Hepatocyte (in vitro differentiated cells): ENCODE measurements around the gene TBCEL. TPM values are rescaled to one million over a fixed set of nuclear protein-coding genes. Genes with fewer than 3 reads are reported as not detected.

ENCODE experiments used
- DNase-seq: peaks from one replicate; pipeline ENCODE4 v3.0.0-alpha.2; 2016; ENCODE audit warnings: low spot score
- H2AFZ ChIP-seq: fragments of 200-600 bp; sonication (generic); 2 replicates; pipeline ENCODE4 v1.6.0; 2016; ENCODE audit warnings: antibody characterized with exemption, mild to moderate bottlenecking
- H3K27ac ChIP-seq: fragments of 200-600 bp; sonication (generic); 2 replicates; pipeline ENCODE4 v1.5.1; 2016; ENCODE audit warnings: mild to moderate bottlenecking
- H3K27me3 ChIP-seq: fragments of 200-600 bp; sonication (generic); 2 replicates; pipeline ENCODE4 v1.6.1; 2016
- H3K36me3 ChIP-seq: fragments of 200-600 bp; sonication (generic); replicated peaks from 2 replicates; pipeline ENCODE4 v1.5.1; 2016; ENCODE audit warnings: low read depth; ENCODE audit not compliant: insufficient read depth
- H3K4me1 ChIP-seq: fragments of 200-600 bp; sonication (generic); 2 replicates; pipeline ENCODE4 v1.5.1; 2016; ENCODE audit warnings: mild to moderate bottlenecking, moderate library complexity; ENCODE audit not compliant: insufficient read depth
- H3K4me2 ChIP-seq: fragments of 200-600 bp; sonication (generic); 2 replicates; pipeline ENCODE4 v1.6.0; 2016
- H3K4me3 ChIP-seq: fragments of 200-600 bp; sonication (generic); 2 replicates; pipeline ENCODE4 v1.5.1; 2016; ENCODE audit warnings: mild to moderate bottlenecking
- H3K79me2 ChIP-seq: fragments of 200-600 bp; sonication (generic); 2 replicates; pipeline ENCODE4 v1.6.0; 2017; ENCODE audit warnings: mild to moderate bottlenecking
- H3K9me2 ChIP-seq: fragments of 200-600 bp; sonication (generic); replicated peaks from 2 replicates; pipeline ENCODE4 v1.6.0; 2017; ENCODE audit warnings: mild to moderate bottlenecking; ENCODE audit not compliant: insufficient read depth
- H3K9me3 ChIP-seq: fragments of 200-600 bp; sonication (generic); 2 replicates; pipeline ENCODE4 v1.5.1; 2016; ENCODE audit warnings: low read depth, mild to moderate bottlenecking
- H4K20me1 ChIP-seq: fragments of 200-600 bp; sonication (generic); 2 replicates; pipeline ENCODE4 v1.6.0; 2016; ENCODE audit warnings: mild to moderate bottlenecking; ENCODE audit not compliant: insufficient read depth, poor library complexity, severe bottlenecking
- EZH2 ChIP-seq: fragments of 200-600 bp; sonication (generic); IDR thresholded peaks from 2 replicates; pipeline ENCODE4 v1.6.1; 2016; ENCODE audit warnings: antibody characterized with exemption, mild to moderate bottlenecking, borderline replicate concordance
- EZH2phosphoT487 ChIP-seq: fragments of 200-600 bp; sonication (generic); IDR thresholded peaks from one replicate; pipeline ENCODE4 v1.6.1; 2018; ENCODE audit warnings: antibody characterized with exemption, mild to moderate bottlenecking, low read depth, moderate library complexity; ENCODE audit not compliant: unreplicated experiment, severe bottlenecking
- WGBS: methylation state at CpG from one replicate; pipeline ENCODE4 v1.1.6; 2016; ENCODE audit warnings: low lambda C conversion rate; ENCODE audit errors: missing lambda C conversion rate; 5-methylcytosine and 5-hydroxymethylcytosine counted together
- polyA plus RNA-seq: library from polyadenylated mRNA; unstranded; fragments of >200 nt; fragmentation: Nextera tagmentation; extraction: Ambion mirVana; gene quantifications from 2 replicates; pipeline ENCODE4 v1.2.1, GENCODE V29; 2016
- total RNA-seq: library from RNA; depleted of rRNA; stranded (reverse); fragments of >200 nt; gene quantifications from 2 replicates; pipeline ENCODE4 v1.2.3, GENCODE V29; 2014
- TF ChIP-seq, protein P1 (sequence below): fragments of 200-600 bp; sonication (generic); IDR thresholded peaks from 2 replicates; pipeline ENCODE4 v1.5.1; 2016; ENCODE audit warnings: antibody characterized with exemption, mild to moderate bottlenecking; ENCODE audit not compliant: poor library complexity

The TBCEL gene
- total and polyA plus RNA-seq, 2 experiments from 2014 or later, result 7.2 to 19.3 TPM

DNA sequence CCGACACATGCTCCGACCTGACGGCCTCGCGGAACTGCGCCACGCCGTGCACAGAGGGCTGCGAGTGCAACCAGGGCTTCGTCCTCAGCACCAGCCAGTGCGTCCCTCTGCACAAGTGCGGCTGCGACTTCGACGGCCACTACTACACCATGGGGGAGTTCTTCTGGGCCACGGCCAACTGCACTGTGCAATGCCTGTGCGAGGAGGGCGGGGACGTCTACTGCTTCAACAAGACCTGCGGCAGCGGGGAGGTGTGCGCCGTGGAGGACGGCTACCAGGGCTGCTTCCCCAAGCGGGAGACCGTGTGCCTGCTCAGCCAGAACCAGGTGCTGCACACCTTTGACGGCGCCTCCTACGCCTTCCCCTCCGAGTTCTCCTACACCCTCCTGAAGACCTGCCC is 103.9 kb downstream of the TBCEL start:
- Histone ChIP-seq H3K9me2 (no peaks in the 10 kb centered on the region), H2AFZ (no peak overlapping the region), H3K79me2 (no peaks in the 10 kb centered on the region), H3K36me3 (no peaks in the 10 kb centered on the region), H3K27ac (no peak overlapping the region), H3K4me2 (no peak overlapping the region), H3K27me3 (no peaks in the 10 kb centered on the region), H3K9me3 (no peaks in the 10 kb centered on the region), H3K4me1 (no peaks in the 10 kb centered on the region), H3K4me3 (no peak overlapping the region), H4K20me1 (no peaks in the 10 kb centered on the region)
- TF ChIP-seq EZH2, result no peak
- TF ChIP-seq, protein P1, sequence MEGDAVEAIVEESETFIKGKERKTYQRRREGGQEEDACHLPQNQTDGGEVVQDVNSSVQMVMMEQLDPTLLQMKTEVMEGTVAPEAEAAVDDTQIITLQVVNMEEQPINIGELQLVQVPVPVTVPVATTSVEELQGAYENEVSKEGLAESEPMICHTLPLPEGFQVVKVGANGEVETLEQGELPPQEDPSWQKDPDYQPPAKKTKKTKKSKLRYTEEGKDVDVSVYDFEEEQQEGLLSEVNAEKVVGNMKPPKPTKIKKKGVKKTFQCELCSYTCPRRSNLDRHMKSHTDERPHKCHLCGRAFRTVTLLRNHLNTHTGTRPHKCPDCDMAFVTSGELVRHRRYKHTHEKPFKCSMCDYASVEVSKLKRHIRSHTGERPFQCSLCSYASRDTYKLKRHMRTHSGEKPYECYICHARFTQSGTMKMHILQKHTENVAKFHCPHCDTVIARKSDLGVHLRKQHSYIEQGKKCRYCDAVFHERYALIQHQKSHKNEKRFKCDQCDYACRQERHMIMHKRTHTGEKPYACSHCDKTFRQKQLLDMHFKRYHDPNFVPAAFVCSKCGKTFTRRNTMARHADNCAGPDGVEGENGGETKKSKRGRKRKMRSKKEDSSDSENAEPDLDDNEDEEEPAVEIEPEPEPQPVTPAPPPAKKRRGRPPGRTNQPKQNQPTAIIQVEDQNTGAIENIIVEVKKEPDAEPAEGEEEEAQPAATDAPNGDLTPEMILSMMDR, result no peak
- 96% methylated on average over 29 of the region's 30 CpGs for WGBS
- no peak for DNase-seq

DNA sequence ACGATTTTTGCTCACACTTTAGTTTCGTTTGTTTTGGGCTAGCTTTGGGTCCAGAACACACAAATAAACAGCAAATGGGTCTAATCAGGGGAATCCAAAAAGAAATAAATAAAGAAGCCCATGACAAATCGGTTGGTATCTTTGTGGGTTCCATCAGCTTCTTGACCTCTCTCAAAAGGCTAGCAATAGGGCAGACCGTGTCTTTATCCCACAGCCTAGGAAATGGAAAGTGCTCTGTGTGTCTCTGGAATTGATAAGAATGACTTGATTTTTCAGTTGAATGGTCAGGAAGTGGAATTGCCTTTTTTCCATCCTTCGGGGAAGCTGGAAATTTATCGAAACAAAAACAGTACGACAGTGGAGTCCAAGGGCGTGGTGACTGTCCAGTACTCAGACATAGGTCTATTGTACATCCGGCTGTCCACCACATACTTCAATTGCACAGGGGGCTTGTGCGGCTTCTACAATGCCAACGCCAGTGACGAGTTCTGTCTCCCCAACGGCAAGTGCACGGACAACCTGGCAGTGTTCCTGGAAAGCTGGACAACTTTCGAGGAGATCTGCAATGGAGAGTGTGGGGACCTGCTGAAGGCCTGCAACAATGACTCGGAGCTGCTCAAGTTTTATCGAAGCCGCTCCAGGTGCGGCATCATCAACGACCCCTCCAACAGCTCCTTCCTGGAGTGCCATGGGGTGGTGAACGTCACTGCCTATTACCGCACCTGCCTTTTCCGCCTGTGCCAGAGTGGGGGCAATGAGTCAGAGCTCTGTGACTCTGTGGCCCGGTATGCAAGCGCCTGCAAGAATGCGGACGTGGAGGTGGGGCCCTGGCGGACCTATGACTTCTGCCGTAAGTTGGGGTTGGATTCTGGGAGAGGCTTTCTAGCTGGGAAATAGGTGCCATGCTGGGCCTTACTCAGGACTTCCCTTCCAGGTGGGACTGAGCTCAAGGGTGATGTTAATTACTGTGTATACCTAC is 105.7 kb downstream of the TBCEL start:
- H2AFZ ChIP-seq, result no peak overlapping the region
- 95% methylated on average over 29 of the region's 29 CpGs for WGBS
- no peaks in the 10 kb centered on the region for H3K79me2 ChIP-seq
- TF ChIP-seq, protein P1, result no peak
- TF ChIP-seq EZH2phosphoT487 (no peak), EZH2 (no peak)
- no peak overlapping the region for H3K4me2 ChIP-seq
- no peak overlapping the region for H3K4me3 ChIP-seq
- no peaks in the 10 kb centered on the region for H3K9me2 ChIP-seq
- no peaks in the 10 kb centered on the region for H3K27me3 ChIP-seq
- H4K20me1 ChIP-seq, result no peaks in the 10 kb centered on the region
- H3K4me1 ChIP-seq, result no peaks in the 10 kb centered on the region
- no peaks in the 10 kb centered on the region for H3K36me3 ChIP-seq
- H3K9me3 ChIP-seq, result no peaks in the 10 kb centered on the region
- no peak overlapping the region for H3K27ac ChIP-seq
- DNase-seq, result no peak

DNA sequence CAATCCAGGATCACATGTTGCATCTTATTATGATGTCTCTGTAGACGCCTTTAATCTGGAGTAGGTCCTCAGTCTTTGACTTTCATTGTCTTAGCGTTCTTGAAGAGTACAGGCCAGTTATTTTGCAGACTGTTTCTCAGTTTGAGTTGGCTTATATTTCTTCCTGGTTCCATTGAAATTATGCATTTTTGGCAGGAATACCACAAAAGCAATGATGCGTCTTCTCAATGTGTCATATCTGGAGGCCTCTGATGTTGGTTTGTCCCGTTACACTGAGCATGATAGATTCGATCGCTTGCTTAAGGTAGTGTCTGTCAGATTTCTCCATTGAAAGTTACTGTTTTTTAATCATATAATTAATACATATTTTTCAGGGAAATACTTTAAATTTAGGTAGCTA is 107.8 kb downstream of the TBCEL start:
- Histone ChIP-seq H3K36me3 (no peaks in the 10 kb centered on the region), H3K4me1 (no peaks in the 10 kb centered on the region), H3K9me3 (no peaks in the 10 kb centered on the region), H3K27ac (no peak overlapping the region), H4K20me1 (no peaks in the 10 kb centered on the region), H3K4me2 (no peak overlapping the region), H2AFZ (no peak overlapping the region), H3K27me3 (no peaks in the 10 kb centered on the region), H3K79me2 (no peaks in the 10 kb centered on the region), H3K4me3 (no peak overlapping the region), H3K9me2 (no peaks in the 10 kb centered on the region)
- WGBS, result 95% methylated on average over 6 of the region's 6 CpGs
- no peak for DNase-seq
- TF ChIP-seq EZH2phosphoT487, result no peak
- TF ChIP-seq, protein P1, result no peak
- TF ChIP-seq EZH2, result no peak
